SK-N-SH (cell line): ENCODE results near the gene INTS1. TPM values are rescaled to one million over a fixed set of nuclear protein-coding genes. Genes with fewer than 3 reads are reported as not detected.

Experiments used
- CTCF ChIA-PET: fragments of 300-600, 350-600 bp; formaldehyde crosslinking; extraction: SDS; loops from one replicate; lab custom pipeline; 2021; lab: Yijun Ruan, JAX
- POLR2A ChIA-PET: fragments of 350-600 bp; sonication (Branson Sonifier 250); formaldehyde crosslinking; extraction: SDS; loops from one replicate; lab custom pipeline; 2020; ENCODE audit warnings: antibody characterized with exemption, inconsistent platforms; lab: Yijun Ruan, JAX
- DNase-seq: peaks from one replicate; pipeline ENCODE4 v3.0.0; 2012
- H2AFZ ChIP-seq: fragments of 200-600 bp; sonication (generic); 2 replicates; pipeline ENCODE4 v1.8.1; 2016; ENCODE audit warnings: antibody characterized with exemption, mild to moderate bottlenecking, low read depth
- H3F3A ChIP-seq: fragments of 200-600 bp; sonication (generic); replicated peaks from 2 replicates; pipeline ENCODE3; 2016; ENCODE audit warnings: antibody characterized with exemption, mild to moderate bottlenecking; ENCODE audit not compliant: insufficient read depth
- H3K27ac ChIP-seq, 2 experiments: fragments of 200-500 bp in 1 of 2; fragments of 200-600 bp in 1 of 2; sonication (Bioruptor generic) in 1 of 2; sonication (generic), shearing (Covaris generic) in 1 of 2; 2 replicates each; pipeline versions ENCODE4 v1.5.1 to v1.6.1; 2014 to 2016; ENCODE audit warnings: low read depth in 2 of 2, inconsistent platforms in 1 of 2, low read length in 1 of 2, mild to moderate bottlenecking in 1 of 2, mixed read lengths in 1 of 2
- H3K27me3 ChIP-seq: fragments of 200-600 bp; sonication (generic), shearing (Covaris generic); 2 replicates; pipeline ENCODE4 v1.6.1; 2016; ENCODE audit warnings: mixed run types; ENCODE audit not compliant: insufficient read depth
- H3K36me3 ChIP-seq, 2 experiments: fragments of 200-500 bp in 1 of 2; fragments of 200-600 bp in 1 of 2; sonication (Bioruptor generic) in 1 of 2; sonication (generic) in 1 of 2; replicated peaks in 1 of 2; 2 replicates each; pipeline versions ENCODE3 to v1.5.1; 2014 to 2016; ENCODE audit warnings: low read length in 1 of 2, mild to moderate bottlenecking in 1 of 2; ENCODE audit not compliant: insufficient read depth in 2 of 2, control insufficient read depth in 1 of 2
- H3K4me1 ChIP-seq, 2 experiments: fragments of 200-500 bp in 1 of 2; fragments of 200-600 bp in 1 of 2; sonication (Bioruptor generic) in 1 of 2; sonication (generic), shearing (Covaris generic) in 1 of 2; 2 replicates each; pipeline versions ENCODE4 v1.5.1 to v1.6.1; 2014 to 2016; ENCODE audit warnings: low read depth in 1 of 2, low read length in 1 of 2, mixed run types in 1 of 2; ENCODE audit not compliant: insufficient read depth in 2 of 2, control insufficient read depth in 1 of 2
- H3K4me2 ChIP-seq: fragments of 200-600 bp; sonication (generic), shearing (Covaris generic); 2 replicates; pipeline ENCODE4 v1.6.1; 2017; ENCODE audit warnings: mixed run types
- H3K4me3 ChIP-seq, 2 experiments: fragments of 200-500 bp in 1 of 2; fragments of 200-600 bp in 1 of 2; sonication (Bioruptor generic) in 1 of 2; sonication (generic), shearing (Covaris generic) in 1 of 2; 2 replicates each; pipeline versions ENCODE4 v1.5.1 to v1.8.1; 2014 to 2016; ENCODE audit warnings: low read depth in 2 of 2, inconsistent platforms in 1 of 2, low read length in 1 of 2, mild to moderate bottlenecking in 1 of 2, mixed read lengths in 1 of 2, moderate library complexity in 1 of 2
- H3K79me2 ChIP-seq: fragments of 200-600 bp; sonication (generic); 2 replicates; pipeline ENCODE4 v1.8.1; 2017; ENCODE audit warnings: mild to moderate bottlenecking; ENCODE audit not compliant: insufficient read depth
- H3K9ac ChIP-seq: fragments of 200-600 bp; sonication (generic); 2 replicates; pipeline ENCODE4 v1.6.1; 2017; ENCODE audit warnings: mixed run types
- H3K9me2 ChIP-seq: fragments of 200-600 bp; sonication (generic); 2 replicates; pipeline ENCODE4 v1.6.1; 2017; ENCODE audit warnings: mixed run types
- H3K9me3 ChIP-seq: fragments of 200-600 bp; sonication (generic); 2 replicates; pipeline ENCODE4 v1.6.1; 2017; ENCODE audit warnings: mixed run types, mild to moderate bottlenecking, moderate library complexity
- H4K20me1 ChIP-seq: fragments of 200-600 bp; sonication (generic); 2 replicates; pipeline ENCODE4 v1.6.1; 2017; ENCODE audit warnings: mild to moderate bottlenecking, mixed run types; ENCODE audit not compliant: insufficient read depth
- CHD2 ChIP-seq: fragments of 150-350 bp; IDR thresholded peaks from 2 replicates; pipeline ENCODE4 v1.6.1; 2018; ENCODE audit warnings: low read length; ENCODE audit not compliant: partially characterized antibody
- EZH2phosphoT487 ChIP-seq: fragments of 200-600 bp; sonication (generic); IDR thresholded peaks from 2 replicates; pipeline ENCODE4 v1.6.1; 2017; ENCODE audit warnings: low read depth, mixed run types, mild to moderate bottlenecking, antibody characterized with exemption, moderate library complexity, borderline replicate concordance
- FOSL2 ChIP-seq: IDR thresholded peaks from 2 replicates; pipeline ENCODE4 v1.4.0; 2012; ENCODE audit warnings: low read depth, mild to moderate bottlenecking, moderate library complexity, borderline replicate concordance
- FOXJ3 ChIP-seq: sonication (generic); formaldehyde crosslinking; IDR thresholded peaks from 2 replicates; pipeline ENCODE4 v1.5.1; 2020; ENCODE audit warnings: mild to moderate bottlenecking, missing genetic modification reagents
- JUND ChIP-seq: IDR thresholded peaks from 2 replicates; pipeline ENCODE4 v1.4.0; 2012
- NFIC ChIP-seq: IDR thresholded peaks from 2 replicates; pipeline ENCODE4 v1.4.0; 2012; ENCODE audit warnings: borderline replicate concordance
- NRF1 ChIP-seq: IDR thresholded peaks from 2 replicates; pipeline ENCODE4 v1.6.1; 2012; ENCODE audit warnings: low read depth, mild to moderate bottlenecking, low read length
- RCOR1 ChIP-seq: fragments of 150-350 bp; IDR thresholded peaks from 2 replicates; pipeline ENCODE4 v1.6.1; 2017; ENCODE audit warnings: antibody characterized with exemption, low read length
- RXRA ChIP-seq: IDR thresholded peaks from 2 replicates; pipeline ENCODE4 v1.4.0; 2012; ENCODE audit warnings: low read depth, mild to moderate bottlenecking, borderline replicate concordance
- SMC3 ChIP-seq: IDR thresholded peaks from 2 replicates; pipeline ENCODE4 v1.6.1; 2012; ENCODE audit warnings: low read depth, low read length, improper control_type of control experiment
- TCF12 ChIP-seq: IDR thresholded peaks from 2 replicates; pipeline ENCODE4 v1.4.0; 2012
- USF2 ChIP-seq: fragments of 150-350 bp; IDR thresholded peaks from 2 replicates; pipeline ENCODE4 v1.6.1; 2017; ENCODE audit warnings: antibody characterized with exemption, low read length, low read depth, borderline replicate concordance
- WGBS: methylation state at CpG from one replicate; pipeline ENCODE4 v1.1.6; 2017; ENCODE audit warnings: low lambda C conversion rate; 5-methylcytosine and 5-hydroxymethylcytosine counted together
- polyA plus RNA-seq, 3 experiments: library from polyadenylated mRNA; depleted of rRNA; stranded (reverse); fragments of >200 nt; gene quantifications; 2 replicates each; pipeline ENCODE4 v1.2.3, GENCODE V29; 2012
- TF ChIP-seq, protein P1 (sequence below): IDR thresholded peaks from 2 replicates; pipeline ENCODE4 v1.4.0; 2012; ENCODE audit warnings: low read depth, borderline replicate concordance
- TF ChIP-seq, protein P2 (sequence below): IDR thresholded peaks from 2 replicates; pipeline ENCODE4 v1.6.1; 2012; ENCODE audit warnings: mild to moderate bottlenecking, low read depth, low read length, moderate library complexity

The INTS1 gene
- polyA plus RNA-seq, 1 of the 3 experiments (the other 2 are of a cell fraction) = 48.1 TPM

GRCh38 chr7:1426474-1426873, 77.7 kb downstream of the INTS1 start (continued):
- no peak for TF ChIP-seq NRF1
- no peak for TF ChIP-seq NFIC
- no peak for TF ChIP-seq RXRA

DNA sequence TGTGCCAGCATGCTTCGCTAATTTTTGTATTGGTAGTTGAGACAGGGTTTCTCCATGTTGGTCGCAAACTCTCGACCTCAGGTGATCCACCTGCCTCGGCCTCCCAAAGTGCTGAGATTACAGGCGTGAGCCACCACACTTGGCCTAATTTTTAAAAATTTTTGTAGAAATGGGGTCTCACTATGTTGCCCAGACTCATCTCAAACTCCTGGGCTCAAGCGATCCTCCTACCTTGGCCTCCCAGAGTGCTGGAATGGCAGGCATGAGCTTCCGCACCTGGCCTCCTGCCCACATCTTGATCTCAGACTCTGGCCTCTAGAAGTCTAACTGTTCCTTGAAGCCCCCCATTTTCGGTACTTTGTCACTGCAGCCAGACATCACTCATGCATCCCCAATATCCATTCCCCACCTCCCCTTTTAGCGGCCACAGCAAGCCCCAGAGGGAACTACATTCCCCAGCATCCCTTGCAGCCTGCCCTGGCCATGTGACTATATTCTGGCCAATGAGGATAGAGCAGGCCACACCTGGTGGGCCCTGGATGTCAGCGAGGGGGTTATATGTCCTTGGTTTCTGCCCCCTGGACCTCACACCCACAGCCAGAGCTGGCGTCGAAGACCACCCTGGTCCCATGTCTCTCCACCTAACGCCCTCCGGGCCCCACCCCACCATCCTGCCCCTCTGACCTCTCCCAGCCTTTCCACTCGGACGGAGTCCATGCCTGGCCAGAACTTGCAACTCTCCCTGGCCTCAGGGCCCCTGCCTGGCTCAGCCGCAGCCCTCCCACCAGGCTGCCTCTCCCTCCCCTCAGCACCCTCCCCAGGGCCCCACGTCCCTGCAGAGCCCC, 78.7 kb downstream of the INTS1 start:
- Histone ChIP-seq H3K4me2 (no peak overlapping the region), H3K27me3 (peaks cover 57% of the 10 kb centered on the region), H3K79me2 (no peaks in the 10 kb centered on the region), H3K36me3 (no peaks in the 10 kb centered on the region), H2AFZ (no peak overlapping the region), H4K20me1 (no peaks in the 10 kb centered on the region), H3K9me3 (no peaks in the 10 kb centered on the region), H3K4me3 (no peak overlapping the region), H3K27ac (no peak overlapping the region), H3K9ac (no peak overlapping the region), H3K4me1 (peaks cover 0 to 4% of the 10 kb centered on the region in 2 experiments; a peak in 1 of 4 replicates), H3K9me2 (no peaks in the 10 kb centered on the region), H3F3A (peaks cover 5% of the 10 kb centered on the region)
- peak; percentile 81 for DNase-seq
- CTCF ChIA-PET = interaction anchor here (1.0 to 10.2 kb wide), 12 partner anchors 8 to 242 kb away, joined by 3 to 115 read pairs (median 4); no protein-coding TSS in a partner anchor
- TF ChIP-seq FOSL2 = no peak
- TF ChIP-seq, protein P1, sequence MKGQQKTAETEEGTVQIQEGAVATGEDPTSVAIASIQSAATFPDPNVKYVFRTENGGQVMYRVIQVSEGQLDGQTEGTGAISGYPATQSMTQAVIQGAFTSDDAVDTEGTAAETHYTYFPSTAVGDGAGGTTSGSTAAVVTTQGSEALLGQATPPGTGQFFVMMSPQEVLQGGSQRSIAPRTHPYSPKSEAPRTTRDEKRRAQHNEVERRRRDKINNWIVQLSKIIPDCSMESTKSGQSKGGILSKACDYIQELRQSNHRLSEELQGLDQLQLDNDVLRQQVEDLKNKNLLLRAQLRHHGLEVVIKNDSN = peak; percentile 97
- peak; percentile 72 for TF ChIP-seq USF2
- TF ChIP-seq FOXJ3 (CRISPR knock-in tag) = no peak
- POLR2A ChIA-PET = interaction anchor here (1.6 kb wide), 1 partner anchor 27 kb away, joined by 4 read pairs; no protein-coding TSS in a partner anchor
- 58% methylated on average over 18 of the region's 18 CpGs for WGBS

- H3K27ac ChIP-seq = no peak overlapping the region
- WGBS = 40% methylated on average over 12 of the region's 12 CpGs
- H3K4me2 ChIP-seq = no peak overlapping the region
- no peaks in the 10 kb centered on the region for H3K9me3 ChIP-seq
- ChIA-PET POLR2A (no interaction called here), CTCF (interaction anchor here (1.0 to 5.9 kb wide), 6 partner anchors 8 to 241 kb away, joined by 3 to 62 read pairs (median 4); no protein-coding TSS in a partner anchor)
- H3K36me3 ChIP-seq = no peaks in the 10 kb centered on the region
- no peaks in the 10 kb centered on the region for H3K9me2 ChIP-seq
- no peak overlapping the region for H3K4me3 ChIP-seq
- no peak for TF ChIP-seq SMC3
- TF ChIP-seq JUND = no peak
- TF ChIP-seq TCF12 = no peak
- TF ChIP-seq CHD2 = no peak
- no peak for TF ChIP-seq RXRA
- no peak for TF ChIP-seq EZH2phosphoT487
- no peak for TF ChIP-seq RCOR1
- no peak for TF ChIP-seq NRF1
- TF ChIP-seq, protein P2, sequence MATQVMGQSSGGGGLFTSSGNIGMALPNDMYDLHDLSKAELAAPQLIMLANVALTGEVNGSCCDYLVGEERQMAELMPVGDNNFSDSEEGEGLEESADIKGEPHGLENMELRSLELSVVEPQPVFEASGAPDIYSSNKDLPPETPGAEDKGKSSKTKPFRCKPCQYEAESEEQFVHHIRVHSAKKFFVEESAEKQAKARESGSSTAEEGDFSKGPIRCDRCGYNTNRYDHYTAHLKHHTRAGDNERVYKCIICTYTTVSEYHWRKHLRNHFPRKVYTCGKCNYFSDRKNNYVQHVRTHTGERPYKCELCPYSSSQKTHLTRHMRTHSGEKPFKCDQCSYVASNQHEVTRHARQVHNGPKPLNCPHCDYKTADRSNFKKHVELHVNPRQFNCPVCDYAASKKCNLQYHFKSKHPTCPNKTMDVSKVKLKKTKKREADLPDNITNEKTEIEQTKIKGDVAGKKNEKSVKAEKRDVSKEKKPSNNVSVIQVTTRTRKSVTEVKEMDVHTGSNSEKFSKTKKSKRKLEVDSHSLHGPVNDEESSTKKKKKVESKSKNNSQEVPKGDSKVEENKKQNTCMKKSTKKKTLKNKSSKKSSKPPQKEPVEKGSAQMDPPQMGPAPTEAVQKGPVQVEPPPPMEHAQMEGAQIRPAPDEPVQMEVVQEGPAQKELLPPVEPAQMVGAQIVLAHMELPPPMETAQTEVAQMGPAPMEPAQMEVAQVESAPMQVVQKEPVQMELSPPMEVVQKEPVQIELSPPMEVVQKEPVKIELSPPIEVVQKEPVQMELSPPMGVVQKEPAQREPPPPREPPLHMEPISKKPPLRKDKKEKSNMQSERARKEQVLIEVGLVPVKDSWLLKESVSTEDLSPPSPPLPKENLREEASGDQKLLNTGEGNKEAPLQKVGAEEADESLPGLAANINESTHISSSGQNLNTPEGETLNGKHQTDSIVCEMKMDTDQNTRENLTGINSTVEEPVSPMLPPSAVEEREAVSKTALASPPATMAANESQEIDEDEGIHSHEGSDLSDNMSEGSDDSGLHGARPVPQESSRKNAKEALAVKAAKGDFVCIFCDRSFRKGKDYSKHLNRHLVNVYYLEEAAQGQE = no peak
- H3K27me3 ChIP-seq = peaks cover 65% of the 10 kb centered on the region
- H2AFZ ChIP-seq = no peak overlapping the region
- H3K4me1 ChIP-seq = peaks cover 0 to 4% of the 10 kb centered on the region in 2 experiments; a peak in 1 of 4 replicates
- H3K9ac ChIP-seq = no peak overlapping the region
- no peaks in the 10 kb centered on the region for H3K79me2 ChIP-seq
- DNase-seq = no peak
- peaks cover 5% of the 10 kb centered on the region for H3F3A ChIP-seq
- no peaks in the 10 kb centered on the region for H4K20me1 ChIP-seq
Measured at GRCh38 chr7:1424041-1424440, 80.1 kb downstream of the INTS1 start.
